Prostate gland (tissue), 2 donors: Measurements from ENCODE around the gene FCSK. TPM values are rescaled to one million over a fixed set of nuclear protein-coding genes. Genes with fewer than 3 reads are reported as not detected.
A peak's percentile ranks its signal among the peaks of the same experiment; 100 is the strongest.
"Not testable (repeated sequence)": the region's sequence is repeated elsewhere in the genome, so short reads cannot be mapped to it uniquely, and the experiment has no call there.

Experiments
- DNase-seq: peaks from one replicate; pipeline ENCODE4 v3.0.0-alpha.2; 2019; ENCODE audit warnings: low spot score
- H3K27ac ChIP-seq, 2 donors: fragments of 200-600 bp; sonication (generic); 2 replicates each; pipeline ENCODE4 v1.5.1; 2017 to 2019
- H3K27me3 ChIP-seq: fragments of 200-600 bp; sonication (generic); replicated peaks from 2 replicates; pipeline ENCODE4 v1.5.1; 2019; ENCODE audit not compliant: insufficient read depth
- H3K36me3 ChIP-seq, 2 donors: fragments of 200-600 bp; sonication (generic); 1 replicate in 1 of 2; 2 replicates in 1 of 2; pipeline versions ENCODE4 v1.5.1 to v1.8.1; 2017 to 2019
- H3K4me1 ChIP-seq: fragments of 200-600 bp; sonication (generic); replicated peaks from 2 replicates; pipeline ENCODE4 v1.5.1; 2019
- H3K4me3 ChIP-seq, 2 donors: fragments of 200-600 bp; sonication (generic); 2 replicates each; pipeline ENCODE4 v1.5.1; 2017 to 2019
- H3K9me3 ChIP-seq: fragments of 200-600 bp; sonication (generic); 2 replicates; pipeline ENCODE4 v1.5.1; 2017
- POLR2A ChIP-seq: fragments of 450-650 bp; IDR thresholded peaks from one replicate; pipeline ENCODE4 v1.6.1; 2016; ENCODE audit warnings: antibody characterized with exemption, mild to moderate bottlenecking
- POLR2AphosphoS5 ChIP-seq: sonication (generic); formaldehyde crosslinking; IDR thresholded peaks from one replicate; pipeline ENCODE4 v1.6.1; 2017; ENCODE audit warnings: antibody characterized with exemption
- WGBS: methylation state at CpG from one replicate; pipeline ENCODE4 v1.1.5; 2018; 5-methylcytosine and 5-hydroxymethylcytosine counted together
- intact Hi-C: fragments of 100-400 bp; cut with DNase I; formaldehyde crosslinking; loops from one replicate; pipeline ENCODE4 v1.14.2; 2022
- total RNA-seq, 2 donors: library from RNA; depleted of rRNA; stranded (reverse); fragments of >200 nt; gene quantifications; one replicate each; pipeline ENCODE4 v1.1.0, GENCODE V29; 2016
- TF ChIP-seq, protein P1 (sequence below), 4 experiments: fragments of 200-600 bp in 2 of 4; fragments of 450-650 bp in 2 of 4; sonication (generic) in 2 of 4; IDR thresholded peaks; 1 replicate in 3 of 4; 2 replicates in 1 of 4; pipeline ENCODE4 v1.5.1; 2016 to 2019; ENCODE audit warnings: antibody characterized with exemption in 4 of 4, mild to moderate bottlenecking in 2 of 4, moderate library complexity in 2 of 4

Gene FCSK
- total RNA-seq, result 10 to 100 TPM; 23.0 to 33.1 TPM

DNA sequence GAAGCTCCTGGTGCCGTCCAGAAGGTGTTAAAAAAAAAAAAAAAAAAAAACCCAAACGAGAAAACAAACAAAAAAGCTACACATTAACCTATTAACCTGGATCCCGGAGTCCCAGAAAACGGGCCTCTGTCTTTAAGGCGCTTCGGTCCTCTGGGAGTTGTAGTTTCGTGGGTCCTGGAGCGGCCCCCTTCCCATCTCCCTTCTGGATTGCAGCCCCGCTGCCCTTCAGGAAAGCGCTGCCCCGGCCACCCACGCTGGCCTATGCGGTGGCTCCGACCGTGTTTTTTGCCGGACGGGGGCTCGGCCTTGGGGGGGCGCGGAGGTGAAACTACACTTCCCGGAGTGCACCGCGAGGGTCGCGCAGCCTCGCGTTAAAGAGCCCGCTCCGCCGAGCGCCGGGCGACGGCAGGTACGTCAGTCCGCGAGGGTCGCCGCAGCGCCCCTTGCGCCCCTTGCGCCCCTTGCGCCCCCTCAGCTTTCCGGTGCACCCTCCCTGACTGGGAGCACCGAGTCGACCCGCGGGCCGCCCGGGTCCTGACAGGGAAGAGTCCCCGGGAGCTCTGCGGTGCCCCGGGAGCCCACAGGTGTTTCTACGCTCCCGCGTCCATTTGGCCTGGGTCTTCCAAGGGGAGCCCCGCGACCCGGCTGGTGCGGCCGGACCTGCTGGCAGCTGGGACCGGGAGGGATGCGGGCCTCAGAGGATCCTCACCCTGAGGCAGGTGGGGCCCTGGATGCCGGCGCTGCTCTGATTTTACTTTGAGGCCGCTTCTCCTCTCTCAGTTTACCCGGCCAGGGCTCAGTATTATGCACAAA, at the start of gene FCSK:
Gene FCSK, plus strand, starts transcription at position 374 of the 813 bp plus-strand sequence. CDS start 8,596 bp downstream, outside the sequence.
- Histone ChIP-seq H3K9me3 (no peaks in the 10 kb centered on the region), H3K27ac (peak within 1 kb of the TSS; percentile 89 to 92), H3K4me3 (peak within 1 kb of the TSS; percentile 87 to 97), H3K36me3 (no peaks in the 10 kb centered on the region), H3K27me3 (no peaks in the 10 kb centered on the region), H3K4me1 (peaks cover 3% of the 10 kb centered on the region)
- WGBS, result under 1% methylated on average over 61 of the region's 67 CpGs
- intact Hi-C loops, result loop anchor here (5.0 kb wide), 1 partner anchor 72 kb away; no protein-coding TSS in a partner anchor
- peak; percentile 43 for DNase-seq
- TF ChIP-seq POLR2A (no peak), POLR2AphosphoS5 (peak; percentile 61)
- TF ChIP-seq, protein P1, sequence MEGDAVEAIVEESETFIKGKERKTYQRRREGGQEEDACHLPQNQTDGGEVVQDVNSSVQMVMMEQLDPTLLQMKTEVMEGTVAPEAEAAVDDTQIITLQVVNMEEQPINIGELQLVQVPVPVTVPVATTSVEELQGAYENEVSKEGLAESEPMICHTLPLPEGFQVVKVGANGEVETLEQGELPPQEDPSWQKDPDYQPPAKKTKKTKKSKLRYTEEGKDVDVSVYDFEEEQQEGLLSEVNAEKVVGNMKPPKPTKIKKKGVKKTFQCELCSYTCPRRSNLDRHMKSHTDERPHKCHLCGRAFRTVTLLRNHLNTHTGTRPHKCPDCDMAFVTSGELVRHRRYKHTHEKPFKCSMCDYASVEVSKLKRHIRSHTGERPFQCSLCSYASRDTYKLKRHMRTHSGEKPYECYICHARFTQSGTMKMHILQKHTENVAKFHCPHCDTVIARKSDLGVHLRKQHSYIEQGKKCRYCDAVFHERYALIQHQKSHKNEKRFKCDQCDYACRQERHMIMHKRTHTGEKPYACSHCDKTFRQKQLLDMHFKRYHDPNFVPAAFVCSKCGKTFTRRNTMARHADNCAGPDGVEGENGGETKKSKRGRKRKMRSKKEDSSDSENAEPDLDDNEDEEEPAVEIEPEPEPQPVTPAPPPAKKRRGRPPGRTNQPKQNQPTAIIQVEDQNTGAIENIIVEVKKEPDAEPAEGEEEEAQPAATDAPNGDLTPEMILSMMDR (IDR thresholded peaks at IDR 0.05), result peak in 2 of 4 experiments; percentile 25 to 27

DNA sequence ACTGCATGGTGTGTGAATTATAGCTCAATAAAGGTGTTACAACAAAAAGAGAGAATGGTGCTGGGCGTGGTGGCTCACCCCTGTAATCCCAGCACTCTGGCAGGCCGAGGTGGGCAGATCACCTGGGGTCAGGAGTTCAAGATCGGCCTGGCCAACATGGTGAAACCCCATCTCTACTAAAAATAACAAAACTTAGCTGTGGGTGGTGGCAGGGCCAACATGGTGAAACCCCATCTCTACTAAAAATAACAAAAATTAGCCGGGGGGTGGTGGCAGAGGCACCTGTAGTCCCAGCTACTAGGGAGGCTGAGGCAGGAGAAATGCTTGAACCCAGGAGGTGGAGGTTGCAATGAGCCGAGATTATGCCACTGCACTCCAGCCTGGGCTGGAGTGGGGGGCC, 48.3 kb upstream of the FCSK start:
- H3K4me1 ChIP-seq, intact Hi-C loops, H3K27ac ChIP-seq, H3K27me3 ChIP-seq, DNase-seq, H3K36me3 ChIP-seq, H3K9me3 ChIP-seq, H3K4me3 ChIP-seq: not testable (repeated sequence)
- WGBS, result 85% methylated on average over 5 of the region's 5 CpGs

DNA sequence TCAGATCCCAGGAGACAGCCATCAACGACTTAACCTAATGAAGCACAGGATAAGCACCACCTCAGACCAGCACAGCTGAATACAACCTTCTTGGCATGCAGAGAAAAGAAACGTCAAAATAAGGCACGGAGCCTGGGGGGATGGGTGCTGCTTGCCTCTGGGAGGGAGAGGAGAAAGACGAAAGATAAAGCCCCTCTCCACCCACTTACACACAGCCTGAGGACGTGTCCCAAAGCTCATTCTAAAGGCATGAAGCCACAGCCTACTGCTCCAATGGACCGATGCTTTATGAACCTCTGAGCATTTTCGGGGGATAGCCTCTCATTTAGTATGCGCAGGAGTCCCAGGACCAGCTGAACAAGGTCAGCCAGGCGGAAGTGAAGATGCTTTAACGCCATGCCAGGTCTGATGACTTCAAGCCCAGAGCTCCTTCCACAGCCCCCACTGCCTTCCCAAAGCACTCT, 46.6 kb upstream of the FCSK start:
- no peaks in the 10 kb centered on the region for H3K4me1 ChIP-seq
- no peaks in the 10 kb centered on the region for H3K9me3 ChIP-seq
- intact Hi-C loops, result no loop called here
- H3K27ac ChIP-seq, result no peak overlapping the region
- TF ChIP-seq POLR2AphosphoS5 (no peak), POLR2A (no peak)
- TF ChIP-seq, protein P1 (IDR thresholded peaks at IDR 0.05), result no peak
- WGBS, result 61% methylated on average over 10 of the region's 10 CpGs
- DNase-seq, result no peak
- H3K27me3 ChIP-seq, result no peaks in the 10 kb centered on the region
- no peak overlapping the region for H3K4me3 ChIP-seq
- H3K36me3 ChIP-seq, result no peaks in the 10 kb centered on the region

DNA sequence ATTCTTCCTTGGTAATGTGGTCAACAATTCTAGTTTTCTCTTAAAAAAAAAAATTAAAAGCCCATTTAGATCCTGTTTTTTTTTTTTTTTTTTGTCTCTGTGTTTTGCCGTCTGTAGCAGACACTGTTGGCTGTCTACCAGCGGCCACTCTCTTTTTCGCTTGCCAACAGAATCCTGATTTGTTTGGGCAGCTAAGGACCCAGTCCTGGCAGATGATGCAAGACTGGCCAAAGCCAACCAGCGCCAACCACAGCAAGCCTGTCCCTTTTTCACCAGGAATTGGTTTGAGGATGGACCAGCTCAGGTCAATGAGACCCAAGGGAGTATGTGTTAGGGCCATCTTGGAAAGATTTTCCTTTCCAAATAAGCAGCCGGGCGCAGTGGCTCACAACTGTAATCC, 43.7 kb upstream of the FCSK start:
- H3K4me1 ChIP-seq, result no peaks in the 10 kb centered on the region
- H3K9me3 ChIP-seq, result no peaks in the 10 kb centered on the region
- intact Hi-C loops, result no loop called here
- no peaks in the 10 kb centered on the region for H3K27me3 ChIP-seq
- no peak overlapping the region for H3K4me3 ChIP-seq
- no peak for DNase-seq
- no peaks in the 10 kb centered on the region for H3K36me3 ChIP-seq
- no peak overlapping the region for H3K27ac ChIP-seq
- WGBS, result 58% methylated on average over 6 of the region's 6 CpGs
- TF ChIP-seq POLR2AphosphoS5, result no peak
- TF ChIP-seq, protein P1 (IDR thresholded peaks at IDR 0.05), result no peak
- TF ChIP-seq POLR2A, result no peak

DNA sequence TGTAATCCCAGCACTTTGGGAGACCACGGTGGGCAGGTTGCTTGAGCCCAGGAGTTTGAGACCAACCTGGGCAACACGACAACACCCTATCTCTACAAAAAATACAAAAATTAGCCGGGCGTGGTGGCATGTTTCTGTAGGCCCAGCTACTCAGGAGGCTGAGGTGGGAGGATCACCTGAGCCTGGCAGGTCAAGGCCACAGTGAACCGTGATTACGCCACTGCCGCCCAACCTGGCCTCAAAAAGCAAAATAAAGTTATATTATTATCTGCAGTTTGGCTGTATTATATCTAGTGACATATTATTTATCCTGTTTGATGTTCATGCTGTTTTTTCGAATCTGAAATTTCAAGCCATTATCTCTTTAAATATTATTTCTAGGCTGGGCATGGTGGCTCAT, 42.0 kb upstream of the FCSK start:
- 96% methylated on average over 8 of the region's 8 CpGs for WGBS
- DNase-seq, result no peak
- no peaks in the 10 kb centered on the region for H3K4me1 ChIP-seq
- intact Hi-C loops, result no loop called here
- TF ChIP-seq POLR2A, result no peak
- no peak for TF ChIP-seq POLR2AphosphoS5
- TF ChIP-seq, protein P1 (IDR thresholded peaks at IDR 0.05), result no peak
- no peaks in the 10 kb centered on the region for H3K27me3 ChIP-seq
- H3K9me3 ChIP-seq, result no peaks in the 10 kb centered on the region
- H3K36me3 ChIP-seq, result no peaks in the 10 kb centered on the region
- no peak overlapping the region for H3K4me3 ChIP-seq
- no peak overlapping the region for H3K27ac ChIP-seq

DNA sequence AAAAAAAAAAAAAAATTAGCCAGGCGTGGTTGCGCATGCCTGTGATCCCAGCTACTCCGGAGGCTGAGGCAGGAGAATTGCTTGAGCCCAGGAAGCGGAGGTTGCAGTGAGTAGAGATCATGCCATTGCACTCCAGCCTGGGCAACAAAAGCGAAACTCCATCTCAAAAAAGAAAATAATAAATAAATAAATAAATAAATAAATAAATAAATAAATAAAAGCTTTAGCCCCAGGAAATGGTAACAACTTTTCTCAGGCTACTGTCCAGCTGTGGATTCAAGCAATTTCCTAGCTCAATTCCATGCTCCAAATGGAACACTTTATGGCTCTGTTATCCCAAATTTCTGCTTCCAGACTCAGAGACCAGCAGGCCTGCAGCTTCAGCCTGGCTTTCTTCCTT, 40.8 kb upstream of the FCSK start:
- H3K36me3 ChIP-seq, H3K9me3 ChIP-seq, DNase-seq, H3K4me3 ChIP-seq, H3K27ac ChIP-seq, intact Hi-C loops, H3K27me3 ChIP-seq, H3K4me1 ChIP-seq: not testable (repeated sequence)
- WGBS, result 99% methylated on average over 5 of the region's 5 CpGs
